ENCODE data around the gene TAF1L.
"Not testable (repeated sequence)": the region's sequence is repeated elsewhere in the genome, so short reads cannot be mapped to it uniquely, and the experiment has no call there.

TAF1L gene, protein sequence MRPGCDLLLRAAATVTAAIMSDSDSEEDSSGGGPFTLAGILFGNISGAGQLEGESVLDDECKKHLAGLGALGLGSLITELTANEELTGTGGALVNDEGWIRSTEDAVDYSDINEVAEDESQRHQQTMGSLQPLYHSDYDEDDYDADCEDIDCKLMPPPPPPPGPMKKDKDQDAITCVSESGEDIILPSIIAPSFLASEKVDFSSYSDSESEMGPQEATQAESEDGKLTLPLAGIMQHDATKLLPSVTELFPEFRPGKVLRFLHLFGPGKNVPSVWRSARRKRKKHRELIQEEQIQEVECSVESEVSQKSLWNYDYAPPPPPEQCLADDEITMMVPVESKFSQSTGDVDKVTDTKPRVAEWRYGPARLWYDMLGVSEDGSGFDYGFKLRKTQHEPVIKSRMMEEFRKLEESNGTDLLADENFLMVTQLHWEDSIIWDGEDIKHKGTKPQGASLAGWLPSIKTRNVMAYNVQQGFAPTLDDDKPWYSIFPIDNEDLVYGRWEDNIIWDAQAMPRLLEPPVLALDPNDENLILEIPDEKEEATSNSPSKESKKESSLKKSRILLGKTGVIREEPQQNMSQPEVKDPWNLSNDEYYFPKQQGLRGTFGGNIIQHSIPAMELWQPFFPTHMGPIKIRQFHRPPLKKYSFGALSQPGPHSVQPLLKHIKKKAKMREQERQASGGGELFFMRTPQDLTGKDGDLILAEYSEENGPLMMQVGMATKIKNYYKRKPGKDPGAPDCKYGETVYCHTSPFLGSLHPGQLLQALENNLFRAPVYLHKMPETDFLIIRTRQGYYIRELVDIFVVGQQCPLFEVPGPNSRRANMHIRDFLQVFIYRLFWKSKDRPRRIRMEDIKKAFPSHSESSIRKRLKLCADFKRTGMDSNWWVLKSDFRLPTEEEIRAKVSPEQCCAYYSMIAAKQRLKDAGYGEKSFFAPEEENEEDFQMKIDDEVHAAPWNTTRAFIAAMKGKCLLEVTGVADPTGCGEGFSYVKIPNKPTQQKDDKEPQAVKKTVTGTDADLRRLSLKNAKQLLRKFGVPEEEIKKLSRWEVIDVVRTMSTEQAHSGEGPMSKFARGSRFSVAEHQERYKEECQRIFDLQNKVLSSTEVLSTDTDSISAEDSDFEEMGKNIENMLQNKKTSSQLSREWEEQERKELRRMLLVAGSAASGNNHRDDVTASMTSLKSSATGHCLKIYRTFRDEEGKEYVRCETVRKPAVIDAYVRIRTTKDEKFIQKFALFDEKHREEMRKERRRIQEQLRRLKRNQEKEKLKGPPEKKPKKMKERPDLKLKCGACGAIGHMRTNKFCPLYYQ (N-terminal part only)

DNA sequence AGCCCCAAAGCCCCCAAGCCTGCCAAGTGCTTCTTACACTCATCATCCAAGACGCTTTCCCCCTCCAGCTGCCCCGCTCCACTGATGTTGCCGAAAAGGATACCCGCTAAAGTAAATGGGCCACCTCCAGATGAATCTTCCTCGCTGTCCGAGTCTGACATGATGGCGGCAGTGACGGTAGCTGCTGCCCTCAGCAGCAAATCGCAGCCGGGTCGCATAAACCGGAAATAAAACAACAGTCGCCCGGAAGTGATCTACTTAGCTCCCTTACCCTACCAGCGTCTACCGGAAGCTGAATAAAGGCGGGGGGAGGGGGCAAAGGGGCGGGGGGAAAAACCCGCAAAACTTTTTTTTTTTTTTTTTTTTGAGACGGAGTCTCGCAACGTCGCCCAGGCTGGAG is at the start of gene TAF1L:
Gene TAF1L (minus strand): TSS at position 308 of the 400 bp plus-strand sequence. CDS start 90 bp downstream, at position 218.
- no peak for ATAC-seq

GRCh38 chr9:32681751-32682150 is 46.3 kb upstream of the TAF1L start:
- no peak for ATAC-seq

DNA sequence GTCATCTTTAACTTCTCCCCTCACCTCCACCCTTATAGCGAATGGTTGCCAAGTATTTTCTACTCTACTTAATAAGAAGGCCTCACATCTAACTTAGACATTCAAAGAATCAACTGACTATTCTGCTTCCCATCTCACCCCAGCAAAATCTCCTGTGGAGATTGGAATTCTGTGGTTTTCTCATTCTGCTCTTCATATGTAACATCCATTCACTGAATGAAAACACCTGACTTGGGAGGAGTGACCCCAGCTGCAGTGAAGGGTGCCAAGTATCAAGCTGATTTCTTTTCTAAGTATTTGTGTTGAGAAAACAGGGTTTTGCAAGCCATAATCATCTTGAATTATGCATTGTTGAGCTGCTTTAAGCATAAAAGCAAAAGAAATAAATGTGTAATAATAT is 42.5 kb upstream of the TAF1L start:
- ATAC-seq = no peak

GRCh38 chr9:32672469-32672868 is 37.0 kb upstream of the TAF1L start:
- no peak for ATAC-seq

- no peak for ATAC-seq
Measured at GRCh38 chr9:32671333-32671732, 35.9 kb upstream of the TAF1L start.

DNA sequence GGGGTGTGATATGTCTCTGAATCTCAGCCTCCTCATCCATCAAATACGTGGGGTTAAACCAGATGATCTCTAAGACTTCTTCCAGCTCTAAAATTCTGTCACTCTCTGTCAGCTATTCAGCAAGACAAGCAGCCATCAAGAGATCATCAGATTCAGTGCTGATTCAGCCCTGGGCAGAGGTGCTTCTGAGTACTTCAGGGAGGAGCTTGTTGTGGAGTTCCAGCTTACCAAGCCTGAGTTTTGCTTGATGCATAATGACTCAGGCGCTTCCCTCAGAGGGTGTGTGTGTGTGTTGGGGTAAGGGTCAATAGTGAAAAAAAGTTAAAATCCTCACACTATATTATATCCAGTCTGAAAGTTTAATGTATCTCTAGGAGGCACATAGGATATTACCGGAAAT is 29.6 kb upstream of the TAF1L start:
- no peak for ATAC-seq

DNA sequence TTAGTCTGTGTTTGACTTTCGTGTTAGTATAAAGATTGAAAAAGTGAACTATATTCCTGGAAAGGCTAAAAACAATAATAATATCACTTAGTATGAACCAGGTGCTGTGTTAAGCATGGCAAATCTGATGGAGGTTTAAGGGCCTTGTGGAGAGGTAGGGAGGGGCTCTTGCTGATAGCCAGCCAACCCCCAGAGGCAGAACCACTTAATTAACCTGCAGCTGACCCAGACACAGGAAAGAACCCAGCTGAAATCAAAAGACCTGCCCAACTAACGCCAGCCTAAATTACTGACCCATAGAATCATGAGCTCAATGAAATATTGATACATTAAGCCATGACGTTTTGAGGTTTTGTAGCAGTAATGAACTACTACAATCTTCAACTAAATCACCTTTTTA is 28.3 kb upstream of the TAF1L start:
- no peak for ATAC-seq

DNA sequence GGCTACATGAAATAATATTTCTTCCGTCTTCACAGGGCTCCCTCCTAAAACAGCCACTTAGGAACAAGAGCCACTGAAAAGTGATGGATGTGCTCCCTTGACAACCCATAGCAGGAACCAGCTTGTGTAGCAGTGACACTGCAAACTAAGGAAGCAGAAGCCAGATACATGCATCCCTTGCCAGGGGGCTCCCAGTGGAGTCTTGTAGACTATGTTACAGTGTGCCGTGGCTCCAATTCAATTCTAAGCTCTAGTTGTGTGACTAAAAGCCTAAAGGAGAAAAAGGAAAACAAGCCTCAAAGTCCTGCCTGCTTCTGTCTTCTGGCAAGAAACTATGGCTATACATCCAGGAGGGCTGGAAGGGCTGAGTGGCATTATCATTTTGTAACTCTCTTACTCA is 12.2 kb upstream of the TAF1L start:
- ATAC-seq = no peak

DNA sequence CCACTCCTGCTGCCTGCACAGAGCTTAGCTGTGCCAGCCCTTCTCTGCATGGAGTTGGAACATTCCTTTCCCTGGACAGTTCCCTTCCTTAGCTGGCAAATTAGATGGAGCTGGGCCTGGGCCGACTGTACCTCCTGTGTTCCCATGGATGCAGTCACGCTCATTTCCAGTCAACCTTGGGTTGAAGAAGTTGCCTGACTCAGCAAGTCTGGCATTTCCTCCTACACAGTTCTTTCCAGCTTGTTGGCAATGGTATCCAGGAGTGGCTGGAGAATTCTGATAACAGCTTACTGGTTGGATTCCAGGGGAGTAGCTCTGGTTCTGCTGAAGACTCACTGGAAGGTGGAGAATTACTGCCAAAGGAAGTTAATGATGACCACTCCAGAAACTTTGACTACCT is 9.2 kb upstream of the TAF1L start:
- ATAC-seq = no peak

- ATAC-seq = not testable (repeated sequence)
Measured at GRCh38 chr9:32633151-32633550, 2.3 kb downstream of the TAF1L start.

DNA sequence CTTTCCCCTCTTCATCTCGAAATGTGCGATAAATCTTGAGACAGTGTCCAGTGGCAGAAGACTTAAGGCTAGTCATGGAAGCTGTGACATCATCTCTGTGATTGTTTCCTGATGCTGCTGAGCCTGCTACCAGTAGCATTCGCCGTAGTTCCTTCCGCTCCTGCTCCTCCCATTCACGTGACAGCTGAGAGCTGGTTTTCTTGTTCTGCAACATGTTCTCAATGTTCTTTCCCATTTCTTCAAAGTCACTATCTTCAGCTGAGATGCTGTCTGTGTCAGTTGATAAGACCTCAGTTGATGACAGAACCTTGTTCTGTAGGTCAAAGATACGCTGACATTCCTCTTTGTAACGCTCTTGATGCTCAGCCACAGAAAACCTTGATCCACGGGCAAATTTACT is 3.5 kb downstream of the TAF1L start:
- ATAC-seq = no peak

GRCh38 chr9:32627394-32627954 is 8.0 kb downstream of the TAF1L start:
- ATAC-seq = no peak

- ATAC-seq = no peak
Measured at GRCh38 chr9:32625320-32625719, 10.1 kb downstream of the TAF1L start.

DNA sequence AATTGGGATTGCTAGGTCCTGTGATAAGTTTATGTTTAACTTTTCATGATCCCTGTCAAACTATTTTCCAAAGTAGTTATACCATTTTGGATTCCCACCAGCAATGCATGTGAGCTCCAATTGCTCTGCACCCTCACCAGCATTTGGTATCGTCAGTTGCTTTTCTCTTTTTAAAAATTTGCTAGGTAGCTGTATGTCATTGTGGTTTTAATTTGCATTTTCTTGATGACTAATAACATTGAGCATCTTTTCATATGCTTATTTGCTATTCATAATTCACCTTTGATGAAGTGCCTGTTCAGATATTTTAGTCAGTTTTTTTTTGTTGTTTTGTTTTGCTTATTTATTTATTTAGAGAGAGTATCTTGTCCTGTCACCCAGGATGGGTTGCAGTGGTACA is 12.5 kb downstream of the TAF1L start:
- no peak for ATAC-seq

GRCh38 chr9:32618261-32618660 is 17.2 kb downstream of the TAF1L start:
- ATAC-seq = no peak

- ATAC-seq = no peak
Measured at GRCh38 chr9:32606811-32607210, 28.7 kb downstream of the TAF1L start.

- no peak for ATAC-seq
Measured at GRCh38 chr9:32603914-32604852, 31.3 kb downstream of the TAF1L start.

DNA sequence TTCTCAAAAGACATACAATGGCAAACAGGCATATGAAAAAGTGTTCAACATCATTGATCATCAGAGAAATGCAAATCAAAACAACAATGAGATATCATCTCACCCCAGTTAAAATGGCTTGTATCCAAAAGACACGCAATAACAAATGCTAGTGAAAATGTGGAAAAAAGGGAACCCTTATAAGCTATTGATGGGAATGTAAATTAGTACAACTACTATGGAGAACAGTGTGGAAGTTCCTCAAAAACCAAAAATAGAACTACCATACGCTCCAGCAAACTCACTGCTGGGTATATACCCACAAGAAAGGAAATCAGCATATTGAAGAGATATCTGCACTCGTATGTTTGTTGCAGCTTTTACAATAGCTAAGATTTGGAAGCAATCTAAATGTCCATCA is 36.4 kb downstream of the TAF1L start:
- ATAC-seq = not testable (repeated sequence)

- no peak for ATAC-seq
Measured at GRCh38 chr9:32596936-32597335, 38.5 kb downstream of the TAF1L start.

- no peak for ATAC-seq
Measured at GRCh38 chr9:32596096-32596865, 39.2 kb downstream of the TAF1L start.

GRCh38 chr9:32590898-32591297 is 44.6 kb downstream of the TAF1L start:
- ATAC-seq = no peak

All from activated CD4-positive, CD25-positive, alpha-beta regulatory T cell treated with anti-CD3 and anti-CD28 coated beads, Interleukin-2, amount 50 U/mL, for 24 hours (primary cell).